HFF-Myc (cell line): ENCODE results near the gene PDIA3.
A peak's percentile ranks its signal among the peaks of the same experiment; 100 is the strongest.
"Not testable (repeated sequence)": the region's sequence is repeated elsewhere in the genome, so short reads cannot be mapped to it uniquely, and the experiment has no call there.

Experiments used
- DNase-seq: peaks from one replicate; pipeline ENCODE4 v3.0.0-alpha.2; 2011; ENCODE audit warnings: low read depth; ENCODE audit errors: extremely low read depth
- H3K4me3 ChIP-seq: replicated peaks from 2 replicates; pipeline ENCODE4 v1.5.1; 2011; ENCODE audit warnings: low read depth, mild to moderate bottlenecking, control low read depth, low read length
- CTCF ChIP-seq: IDR thresholded peaks from 2 replicates; pipeline ENCODE4 v1.5.1; 2012; ENCODE audit warnings: mild to moderate bottlenecking, low read depth, low read length, control low read depth; ENCODE audit errors: missing control alignments

The PDIA3 gene

DNA sequence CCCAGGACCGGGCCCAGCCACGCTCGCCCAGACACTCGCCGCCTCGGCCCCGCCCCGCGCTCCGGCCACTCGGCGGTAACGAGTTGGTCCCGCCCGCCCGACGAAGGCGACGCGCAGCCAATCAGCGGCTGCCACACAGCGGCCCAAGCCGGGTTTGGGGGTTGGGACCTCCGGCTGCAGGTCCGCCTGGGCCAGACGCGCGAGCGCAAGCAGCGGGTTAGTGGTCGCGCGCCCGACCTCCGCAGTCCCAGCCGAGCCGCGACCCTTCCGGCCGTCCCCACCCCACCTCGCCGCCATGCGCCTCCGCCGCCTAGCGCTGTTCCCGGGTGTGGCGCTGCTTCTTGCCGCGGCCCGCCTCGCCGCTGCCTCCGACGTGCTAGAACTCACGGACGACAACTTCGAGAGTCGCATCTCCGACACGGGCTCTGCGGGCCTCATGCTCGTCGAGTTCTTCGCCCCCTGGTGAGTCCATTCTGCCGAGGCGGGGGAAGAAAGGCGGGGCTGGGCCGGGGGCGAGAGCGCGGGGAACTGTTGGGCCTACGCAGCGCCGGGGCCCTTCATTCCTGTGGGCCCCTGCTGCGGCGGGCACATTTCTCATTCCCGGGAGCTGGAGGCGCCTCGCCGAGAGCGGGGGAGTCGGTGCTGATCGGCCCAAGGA is at the start of gene PDIA3:
PDIA3 (plus strand) TSS at position 194 of the 658 bp plus-strand sequence; CDS start at position 296, 102 bp downstream.
- peak within 1 kb of the TSS; percentile 76 for H3K4me3 ChIP-seq
- peak; percentile 58 for DNase-seq

DNA sequence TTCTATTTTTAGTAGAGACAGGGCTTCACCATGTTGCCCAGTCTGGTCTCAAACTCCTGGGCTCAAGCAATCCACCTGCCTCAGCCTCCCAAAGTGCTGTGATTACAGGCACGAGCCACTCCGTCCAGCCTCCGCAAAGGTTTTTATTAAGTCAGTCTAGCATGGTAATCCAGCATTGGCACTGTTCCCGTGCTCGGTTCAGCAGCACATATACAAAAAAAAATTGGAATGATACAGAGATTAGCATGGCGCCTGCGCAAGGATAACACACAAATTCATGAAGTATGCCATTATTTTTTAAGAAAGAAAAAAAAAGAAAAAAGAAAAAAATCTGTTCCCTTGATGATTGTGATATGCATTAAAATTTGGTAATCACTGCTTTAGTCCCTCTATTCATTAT is 44.1 kb upstream of the PDIA3 start:
- H3K4me3 ChIP-seq, result no peak overlapping the region
- no peak for DNase-seq
- TF ChIP-seq CTCF, result no peak

DNA sequence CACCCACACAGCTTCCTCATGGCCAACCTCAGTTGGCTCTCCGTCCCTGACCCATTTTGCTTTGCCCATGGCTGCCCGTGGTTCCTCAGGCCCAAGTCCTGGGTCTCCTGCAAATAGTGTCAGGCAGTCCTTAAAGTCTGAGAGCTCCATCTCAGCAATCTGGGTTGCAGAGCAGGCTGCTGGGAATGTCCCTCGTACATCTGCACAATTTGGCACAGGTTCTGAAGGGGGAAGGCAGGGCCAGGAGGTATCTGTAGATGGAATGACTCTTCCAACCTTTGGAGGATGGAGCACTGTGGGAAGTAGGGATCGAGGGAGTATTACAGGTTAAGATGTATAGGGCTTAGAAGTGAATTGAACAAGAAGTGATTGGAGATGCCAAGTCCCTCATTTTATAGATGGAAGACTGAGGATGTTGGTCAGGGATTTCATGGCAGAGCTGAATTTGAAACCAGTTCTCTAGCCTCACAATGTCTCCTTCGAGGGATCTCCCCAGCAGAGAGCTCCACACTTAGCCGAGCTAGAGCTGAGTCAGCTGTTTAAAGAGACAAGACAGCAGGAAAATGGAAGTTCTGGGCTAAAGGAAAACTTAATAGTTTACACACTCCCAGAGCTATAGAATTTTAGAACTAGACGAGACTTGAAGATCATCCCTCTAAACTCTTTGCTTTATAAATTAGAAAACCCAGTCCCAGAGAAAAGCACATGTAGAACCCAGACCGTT is 43.4 kb upstream of the PDIA3 start:
- no peak for TF ChIP-seq CTCF
- DNase-seq, result no peak
- H3K4me3 ChIP-seq, result no peak overlapping the region

- H3K4me3 ChIP-seq, DNase-seq: not testable (repeated sequence)
Observed at GRCh38 chr15:43710431-43711131, 35.7 kb upstream of the PDIA3 start.

DNA sequence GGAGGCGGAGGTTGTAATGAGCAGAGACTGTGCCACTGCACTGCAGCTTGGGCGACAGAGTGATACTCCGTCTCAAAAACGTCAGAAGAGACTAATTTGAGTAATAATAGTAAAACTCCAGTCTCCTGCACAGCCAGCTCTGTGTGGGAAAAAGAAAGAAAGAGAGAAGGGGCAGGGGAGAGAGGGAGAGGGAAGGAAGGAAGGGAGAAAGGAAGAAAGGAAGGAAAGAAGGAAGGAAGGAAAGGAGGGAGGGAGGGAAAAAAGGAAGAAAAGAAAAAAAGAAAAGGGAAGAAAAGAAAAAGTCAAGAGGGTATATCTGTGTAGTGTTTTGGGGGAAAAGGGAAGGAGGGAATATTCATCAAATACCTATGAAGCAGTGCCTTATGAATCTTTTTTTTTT is 23.1 kb upstream of the PDIA3 start:
- DNase-seq, result no peak
- H3K4me3 ChIP-seq, result no peak overlapping the region
- TF ChIP-seq CTCF, result no peak

DNA sequence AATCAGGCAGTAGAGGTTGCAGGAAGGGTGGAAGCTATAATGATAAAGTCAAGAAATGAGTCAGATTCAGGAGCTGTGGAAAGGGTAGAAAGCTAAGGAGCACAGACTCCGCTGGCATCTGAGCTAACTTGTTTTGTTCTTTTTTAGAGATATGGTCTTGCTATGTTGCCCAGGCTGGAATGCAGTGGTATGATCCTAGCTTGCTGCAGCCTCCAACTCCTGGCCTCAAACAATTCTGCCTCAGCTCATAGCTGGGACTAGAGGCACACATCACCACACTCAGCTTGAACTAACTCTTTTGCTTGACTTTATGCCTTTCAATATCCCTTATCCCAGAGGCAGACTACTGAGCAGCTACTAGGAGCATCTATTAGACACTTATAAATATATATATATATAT is 19.9 kb upstream of the PDIA3 start:
- H3K4me3 ChIP-seq, result not testable (repeated sequence)

DNA sequence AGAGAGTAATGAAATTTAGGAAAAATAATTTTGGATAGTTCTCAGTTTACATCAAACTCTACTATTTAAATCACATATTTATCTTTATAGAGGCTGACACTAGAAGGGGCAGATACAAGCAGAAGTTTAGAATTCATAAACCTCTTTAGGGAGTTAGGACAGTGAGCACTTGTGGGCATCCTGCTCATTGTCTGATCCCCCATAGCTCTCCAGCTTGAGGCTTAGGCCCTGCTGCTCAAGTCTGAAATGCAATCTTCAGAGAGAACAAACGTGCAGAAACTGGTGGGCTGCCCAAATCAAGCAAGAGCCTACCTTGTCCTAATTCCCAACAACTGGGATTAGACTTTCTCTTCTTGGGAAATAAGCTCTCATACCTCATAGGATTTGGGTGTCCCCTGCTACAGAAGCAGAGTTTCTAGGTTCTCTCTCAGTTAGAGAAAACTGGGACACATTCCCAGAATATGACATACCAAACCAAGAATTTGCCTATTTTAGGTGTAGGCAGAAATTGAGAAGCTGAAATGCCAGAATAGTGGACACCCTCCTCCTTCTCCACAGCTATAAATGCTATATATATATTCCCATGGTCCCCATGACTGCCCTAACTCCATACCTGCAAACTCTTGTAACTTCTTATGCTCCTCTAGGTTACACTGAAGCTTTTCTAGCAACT is 18.0 kb upstream of the PDIA3 start:
- not testable (repeated sequence) for DNase-seq, H3K4me3 ChIP-seq

More for the DNA sequence above, 19.9 kb upstream of the PDIA3 start:
- DNase-seq, result not testable (repeated sequence)

DNA sequence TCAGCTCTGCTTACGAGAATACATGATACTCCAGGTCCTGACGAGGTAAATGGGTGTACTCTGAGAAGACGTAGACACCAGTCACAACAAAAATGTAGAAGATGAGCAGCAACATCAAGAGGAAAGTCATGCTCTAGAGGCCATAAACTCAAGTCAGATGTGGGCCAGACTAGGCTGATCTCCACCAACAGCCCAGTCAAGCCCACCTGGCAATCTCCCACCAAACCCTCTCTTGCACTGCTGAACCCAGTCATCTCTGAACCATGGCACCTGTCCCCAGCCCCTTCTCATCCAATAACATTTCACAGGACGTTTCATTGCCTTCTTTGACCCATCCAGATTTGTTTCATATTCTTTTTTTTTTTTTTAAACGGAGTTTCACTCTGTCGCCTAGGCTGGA is 10.8 kb upstream of the PDIA3 start:
- H3K4me3 ChIP-seq, result no peak overlapping the region

GRCh38 chr15:43746903-43747309 is 668 bp downstream of the PDIA3 start:
- DNase-seq, result not testable (repeated sequence)
- peak overlapping the region; percentile 76 for H3K4me3 ChIP-seq

More for the DNA sequence above, 10.8 kb upstream of the PDIA3 start:
- no peak for TF ChIP-seq CTCF
- DNase-seq, result no peak
